HuH-7 (cell line): ENCODE data around the gene RSPH4A.
"Not testable (repeated sequence)": the region's sequence is repeated elsewhere in the genome, so short reads cannot be mapped to it uniquely, and the experiment has no call there.

Source experiments
- DNase-seq: peaks from one replicate; pipeline ENCODE4 v3.0.0; 2011; ENCODE audit warnings: low spot score

RSPH4A gene

GRCh38 chr6:116629563-116629981, 13.3 kb downstream of the RSPH4A start:
- no peak for DNase-seq

- peak; percentile 54 for DNase-seq
These were observed 15.2 kb downstream of the RSPH4A start for GRCh38 chr6:116631379-116631990.

GRCh38 chr6:116633685-116634084, 17.4 kb downstream of the RSPH4A start:
- peak; percentile 42 for DNase-seq

- DNase-seq, result no peak
These were observed 31.9 kb downstream of the RSPH4A start for GRCh38 chr6:116648156-116648555.

GRCh38 chr6:116649129-116649528, 32.9 kb downstream of the RSPH4A start:
- no peak for DNase-seq

- no peak for DNase-seq
These were observed 35.6 kb downstream of the RSPH4A start for GRCh38 chr6:116651916-116652315.

GRCh38 chr6:116661594-116661993, 45.3 kb downstream of the RSPH4A start:
- DNase-seq, result no peak

GRCh38 chr6:116662202-116662601, 45.9 kb downstream of the RSPH4A start:
- no peak for DNase-seq

- no peak for DNase-seq
These were observed 47.0 kb downstream of the RSPH4A start for GRCh38 chr6:116663308-116663707.

- not testable (repeated sequence) for DNase-seq
These were observed 47.9 kb downstream of the RSPH4A start for GRCh38 chr6:116664169-116664568.

- no peak for DNase-seq
These were observed 49.2 kb downstream of the RSPH4A start for GRCh38 chr6:116665464-116665863.

- no peak for DNase-seq
These were observed 50.6 kb downstream of the RSPH4A start for GRCh38 chr6:116666869-116667268.

GRCh38 chr6:116667623-116668022, 51.3 kb downstream of the RSPH4A start:
- DNase-seq, result no peak

- DNase-seq, result no peak
These were observed 56.0 kb downstream of the RSPH4A start for GRCh38 chr6:116672306-116672705.

- no peak for DNase-seq
These were observed 59.7 kb downstream of the RSPH4A start for GRCh38 chr6:116676021-116676420.

- peak; percentile 83 for DNase-seq
These were observed 64.8 kb downstream of the RSPH4A start, which contains the start of gene KPNA5 for GRCh38 chr6:116680880-116681672. Gene KPNA5 (plus strand): TSS chr6:116681211. CDS start chr6:116681335, 124 bp downstream.

- no peak for DNase-seq
These were observed 66.0 kb downstream of the RSPH4A start for GRCh38 chr6:116682334-116682712.
